Ovary (tissue), 9 donors: ENCODE results near the gene DIDO1. TPM values are rescaled to one million over a fixed set of nuclear protein-coding genes. Genes with fewer than 3 reads are reported as not detected.

ENCODE experiments used
- DNase-seq, 5 donors: peaks; one replicate each; pipeline ENCODE4 v3.0.0-alpha.2; 2019 to 2020
- H3K27ac ChIP-seq, 2 donors: fragments of 200-600 bp; one replicate each; pipeline versions ENCODE4 v1.5.1 to v1.8.0; 2019 to 2022
- H3K27me3 ChIP-seq: fragments of 200-600 bp; one replicate; pipeline ENCODE4 v1.8.0; 2022
- H3K36me3 ChIP-seq: fragments of 200-600 bp; sonication (generic); one replicate; pipeline ENCODE4 v1.5.1; 2019
- H3K4me1 ChIP-seq: one replicate; pipeline ENCODE4 v1.8.1; 2013; ENCODE audit warnings: mild to moderate bottlenecking, moderate library complexity; ENCODE audit not compliant: insufficient read depth
- H3K4me3 ChIP-seq: fragments of 200-600 bp; sonication (generic); one replicate; pipeline ENCODE4 v1.5.1; 2017
- H3K9me3 ChIP-seq, 2 donors: fragments of 200-600 bp in 1 of 2; sonication (generic) in 1 of 2; one replicate each; pipeline versions ENCODE4 v1.5.1 to v1.8.1; 2013 to 2019; ENCODE audit warnings: mild to moderate bottlenecking in 1 of 2, moderate library complexity in 1 of 2
- CTCF ChIP-seq, 3 donors: fragments of 450-650 bp in 2 of 3; fragments of 200-600 bp in 1 of 3; IDR thresholded peaks; one replicate each; pipeline versions ENCODE4 v1.5.1 to v1.8.0; 2016 to 2022; ENCODE audit warnings: antibody characterized with exemption in 3 of 3, mild to moderate bottlenecking in 1 of 3
- EP300 ChIP-seq: sonication (generic); formaldehyde crosslinking; IDR thresholded peaks from one replicate; pipeline ENCODE4 v1.6.1; 2017; ENCODE audit warnings: antibody characterized with exemption
- POLR2A ChIP-seq: fragments of 450-650 bp; IDR thresholded peaks from one replicate; pipeline ENCODE4 v1.6.1; 2017; ENCODE audit warnings: antibody characterized with exemption, mild to moderate bottlenecking, moderate library complexity
- WGBS, 3 donors: extraction: QIAGEN DNeasy Blood & Tissue Kit in 1 of 3; methylation state at CpG; one replicate each; pipeline versions ENCODE4 v1.1.5 to v1.1.7; 2013 to 2017; 5-methylcytosine and 5-hydroxymethylcytosine counted together
- intact Hi-C, 4 donors: fragments of 100-400 bp; cut with DNase I; formaldehyde crosslinking; loops; one replicate each; pipeline versions ENCODE4 v1.11.0 to v1.15.1; 2022 to 2023
- polyA plus RNA-seq, 2 donors: library from polyadenylated mRNA; stranded (reverse); fragments of 200-250 nt in 1 of 2; fragments of 350-450 nt in 1 of 2; fragmentation: Illumina TruSeq in 1 of 2; extraction: RNeasy Lipid Tissue Mini Kit (QIAGEN cat#74804) in 1 of 2; gene quantifications; one replicate each; pipeline ENCODE4 v1.2.3, GENCODE V29; 2013 to 2014
- total RNA-seq, 7 donors: library from RNA; depleted of rRNA in 2 of 7; stranded (reverse); fragments of >200 nt in 2 of 7; fragmentation: NEBNext Ultra II Directional in 3 of 7; extraction: Animal tissue kit (Norgen Biotek cat#: 25700) in 3 of 7; gene quantifications; one replicate each; pipeline versions ENCODE4 v1.1.0 to v1.2.4, GENCODE V29; 2016 to 2023
- donor health status: DM: no; HTN: no; CAD: no; lungs with moderate emphysema.
- donor health status: DM: no; HTN: no; CAD: no.
- donor health status: Bipolar disorder and iron deficiency.
- donor health status: DM: yes; HTN: yes; CAD: no.
- donor health status: DM: no; HTN: no; CAD: no.
- donor health status: DM: yes; HTN: yes; CAD: no.

Gene DIDO1
- total and polyA plus RNA-seq, 9 donors: 42.9 to 82.2 (median 56.2) TPM

- Histone ChIP-seq H3K4me3 (no peak overlapping the region), H3K36me3 (no peaks in the 10 kb centered on the region), H3K27me3 (no peaks in the 10 kb centered on the region), H3K27ac (no peak overlapping the region), H3K4me1 (peaks cover 5% of the 10 kb centered on the region), H3K9me3 (no peaks in the 10 kb centered on the region)
- TF ChIP-seq POLR2A (no peak), CTCF (IDR thresholded peaks at IDR 0.05) (peak; percentile 78 to 87 (median 81))
- peak; percentile 81 to 90 (median 84) for DNase-seq
- intact Hi-C loops: loop anchor here in 2 of 4 donors (2.0 kb wide), 3 partner anchors 37 to 75 kb away; no protein-coding TSS in a partner anchor
- WGBS, 3 donors: 3 to 4% (median 4%) methylated on average over 38 of the region's 38 CpGs
These were observed 45.9 kb upstream of the DIDO1 start for GRCh38 chr20:62971950-62972844.

GRCh38 chr20:62971211-62971949, 45.1 kb upstream of the DIDO1 start:
- intact Hi-C loops: loop anchor here in 1 of 4 donors (2.0 kb wide), 1 partner anchor 75 kb away; no protein-coding TSS in a partner anchor
- Histone ChIP-seq H3K36me3 (no peaks in the 10 kb centered on the region), H3K27me3 (no peaks in the 10 kb centered on the region), H3K4me1 (peaks cover 5% of the 10 kb centered on the region), H3K9me3 (no peaks in the 10 kb centered on the region), H3K4me3 (no peak overlapping the region), H3K27ac (no peak overlapping the region)
- WGBS, 3 donors: 53 to 60% (median 58%) methylated on average over 10 of the region's 10 CpGs
- TF ChIP-seq CTCF (IDR thresholded peaks at IDR 0.05) (no peak), POLR2A (no peak), EP300 (no peak)
- no peak for DNase-seq

GRCh38 chr20:62970307-62971210, 44.3 kb upstream of the DIDO1 start:
- DNase-seq: no peak
- Histone ChIP-seq H3K27me3 (no peaks in the 10 kb centered on the region), H3K4me3 (no peak overlapping the region), H3K9me3 (no peaks in the 10 kb centered on the region), H3K4me1 (peaks cover 5% of the 10 kb centered on the region), H3K36me3 (no peaks in the 10 kb centered on the region), H3K27ac (no peak overlapping the region)
- TF ChIP-seq POLR2A (no peak), EP300 (no peak), CTCF (IDR thresholded peaks at IDR 0.05) (no peak)
- 25 to 44% (median 29%) methylated on average over 19 to 33 of the region's 33 CpGs for WGBS, 3 donors
- intact Hi-C loops: loop anchor here in 1 of 4 donors (2.0 kb wide), 1 partner anchor 74 kb away; no protein-coding TSS in a partner anchor

- 52 to 63% (median 60%) methylated on average over 8 of the region's 8 CpGs for WGBS, 3 donors
- H3K4me3 ChIP-seq: no peak overlapping the region
- no peaks in the 10 kb centered on the region for H3K36me3 ChIP-seq
- DNase-seq: no peak
- H3K27ac ChIP-seq: no peak overlapping the region
- H3K9me3 ChIP-seq: no peaks in the 10 kb centered on the region
- no peak for TF ChIP-seq POLR2A
- TF ChIP-seq EP300: no peak
- TF ChIP-seq CTCF (IDR thresholded peaks at IDR 0.05): no peak
- peaks cover 5% of the 10 kb centered on the region for H3K4me1 ChIP-seq
- intact Hi-C loops: loop anchor here in 1 of 4 donors (2.0 kb wide), 1 partner anchor 73 kb away; no protein-coding TSS in a partner anchor
- no peaks in the 10 kb centered on the region for H3K27me3 ChIP-seq
These were observed 43.6 kb upstream of the DIDO1 start for GRCh38 chr20:62969939-62970306.
